DND-41 (cell line): ENCODE data around the gene NEDD4L.

Experiments
- ATAC-seq: fragments of 200-7000 bp; cut with Tn5 transposase; 3 replicates; pipeline ENCODE4 v1.9.1; 2021; ENCODE audit warnings: low read depth; ENCODE audit not compliant: insufficient read depth
- DNase-seq: peaks from one replicate; pipeline ENCODE4 v3.0.0-alpha.2; 2020
- H2AFZ ChIP-seq: 2 replicates; pipeline ENCODE4 v1.6.0; 2012; ENCODE audit warnings: low read depth, low read length
- H3K27ac ChIP-seq: 2 replicates; pipeline ENCODE4 v1.5.1; 2012; ENCODE audit warnings: low read length, inconsistent platforms
- H3K27me3 ChIP-seq: fragments of 200-600 bp; sonication (generic); 2 replicates; pipeline ENCODE4 v1.6.0; 2012; ENCODE audit warnings: low read length, mild to moderate bottlenecking, inconsistent platforms; ENCODE audit not compliant: insufficient read depth, poor library complexity
- H3K36me3 ChIP-seq: 2 replicates; pipeline ENCODE4 v1.5.1; 2012; ENCODE audit warnings: low read length, inconsistent platforms; ENCODE audit not compliant: insufficient read depth
- H3K4me1 ChIP-seq: 2 replicates; pipeline ENCODE4 v1.5.1; 2012; ENCODE audit warnings: mild to moderate bottlenecking, low read length; ENCODE audit not compliant: insufficient read depth
- H3K4me2 ChIP-seq: 2 replicates; pipeline ENCODE4 v1.6.0; 2012; ENCODE audit warnings: mild to moderate bottlenecking, moderate library complexity, low read length, inconsistent platforms; ENCODE audit not compliant: insufficient read depth
- H3K4me3 ChIP-seq, 2 experiments: fragments of 200-600 bp in 1 of 2; shearing (Covaris generic) in 1 of 2; 2 replicates each; pipeline ENCODE4 v1.5.1; 2012 to 2016; ENCODE audit warnings: inconsistent platforms in 2 of 2, low read length in 2 of 2, mild to moderate bottlenecking in 2 of 2, low read depth in 1 of 2, moderate library complexity in 1 of 2
- H3K79me2 ChIP-seq: 2 replicates; pipeline ENCODE4 v1.6.0; 2012; ENCODE audit warnings: low read length, inconsistent platforms; ENCODE audit not compliant: insufficient read depth
- H3K9ac ChIP-seq: 2 replicates; pipeline ENCODE4 v1.6.0; 2012; ENCODE audit warnings: low read depth, mild to moderate bottlenecking, inconsistent platforms, low read length, moderate library complexity
- H3K9me3 ChIP-seq: 2 replicates; pipeline ENCODE4 v1.5.1; 2012; ENCODE audit warnings: low read length, moderate library complexity, mild to moderate bottlenecking, inconsistent platforms; ENCODE audit not compliant: insufficient read depth, severe bottlenecking
- H4K20me1 ChIP-seq: 2 replicates; pipeline ENCODE4 v1.6.0; 2012; ENCODE audit warnings: low read length; ENCODE audit not compliant: insufficient read depth
- EZH2 ChIP-seq: IDR thresholded peaks from 3 replicates; pipeline ENCODE4 v1.6.1; 2012; ENCODE audit warnings: borderline replicate concordance, low read depth, mild to moderate bottlenecking, moderate library complexity, low read length, inconsistent platforms; ENCODE audit not compliant: severe bottlenecking
- TF ChIP-seq, protein P1 (sequence below): IDR thresholded peaks from 2 replicates; pipeline ENCODE4 v1.5.1; 2012; ENCODE audit warnings: borderline replicate concordance, low read length, moderate library complexity, mild to moderate bottlenecking; ENCODE audit not compliant: poor library complexity, severe bottlenecking; ENCODE audit errors: extremely low read depth

Gene NEDD4L

DNA sequence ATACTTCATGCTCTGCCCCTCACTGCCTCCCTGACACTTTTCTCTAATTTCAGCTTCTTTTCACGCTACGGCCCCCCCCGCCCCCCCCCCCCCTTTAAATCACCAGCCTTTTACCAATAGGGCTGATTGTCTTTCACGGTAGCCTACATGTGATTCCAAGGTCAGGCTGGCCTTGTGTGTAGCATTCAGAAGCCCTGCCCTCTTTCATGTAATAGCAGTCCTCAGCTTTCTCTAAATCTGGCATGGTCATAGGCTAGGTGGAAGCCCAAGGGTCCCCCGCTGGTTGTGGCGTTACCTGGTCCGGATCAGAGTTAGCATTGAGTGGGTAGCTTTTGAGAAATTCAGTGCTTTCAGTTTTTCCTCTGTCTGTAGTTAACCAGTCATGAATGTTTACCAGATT is 303.1 kb downstream of the NEDD4L start:
- no peak for ATAC-seq
- no peak overlapping the region for H3K4me3 ChIP-seq
- no peaks in the 10 kb centered on the region for H3K9me3 ChIP-seq

GRCh38 chr18:58348517-58348916 is 304.5 kb downstream of the NEDD4L start:
- DNase-seq (no peak), ATAC-seq (no peak)
- H3K36me3 ChIP-seq, result no peaks in the 10 kb centered on the region
- no peaks in the 10 kb centered on the region for H3K4me1 ChIP-seq
- H3K4me3 ChIP-seq, result no peak overlapping the region
- no peak overlapping the region for H2AFZ ChIP-seq
- H3K27me3 ChIP-seq, result no peaks in the 10 kb centered on the region
- no peaks in the 10 kb centered on the region for H4K20me1 ChIP-seq
- no peak overlapping the region for H3K9ac ChIP-seq
- no peaks in the 10 kb centered on the region for H3K79me2 ChIP-seq
- no peak overlapping the region for H3K4me2 ChIP-seq
- no peak overlapping the region for H3K27ac ChIP-seq
- TF ChIP-seq, protein P1, sequence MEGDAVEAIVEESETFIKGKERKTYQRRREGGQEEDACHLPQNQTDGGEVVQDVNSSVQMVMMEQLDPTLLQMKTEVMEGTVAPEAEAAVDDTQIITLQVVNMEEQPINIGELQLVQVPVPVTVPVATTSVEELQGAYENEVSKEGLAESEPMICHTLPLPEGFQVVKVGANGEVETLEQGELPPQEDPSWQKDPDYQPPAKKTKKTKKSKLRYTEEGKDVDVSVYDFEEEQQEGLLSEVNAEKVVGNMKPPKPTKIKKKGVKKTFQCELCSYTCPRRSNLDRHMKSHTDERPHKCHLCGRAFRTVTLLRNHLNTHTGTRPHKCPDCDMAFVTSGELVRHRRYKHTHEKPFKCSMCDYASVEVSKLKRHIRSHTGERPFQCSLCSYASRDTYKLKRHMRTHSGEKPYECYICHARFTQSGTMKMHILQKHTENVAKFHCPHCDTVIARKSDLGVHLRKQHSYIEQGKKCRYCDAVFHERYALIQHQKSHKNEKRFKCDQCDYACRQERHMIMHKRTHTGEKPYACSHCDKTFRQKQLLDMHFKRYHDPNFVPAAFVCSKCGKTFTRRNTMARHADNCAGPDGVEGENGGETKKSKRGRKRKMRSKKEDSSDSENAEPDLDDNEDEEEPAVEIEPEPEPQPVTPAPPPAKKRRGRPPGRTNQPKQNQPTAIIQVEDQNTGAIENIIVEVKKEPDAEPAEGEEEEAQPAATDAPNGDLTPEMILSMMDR, result no peak
- no peak for TF ChIP-seq EZH2
- no peaks in the 10 kb centered on the region for H3K9me3 ChIP-seq

More for the DNA sequence above, 303.1 kb downstream of the NEDD4L start:
- no peaks in the 10 kb centered on the region for H3K79me2 ChIP-seq
- no peak overlapping the region for H3K9ac ChIP-seq
- no peaks in the 10 kb centered on the region for H4K20me1 ChIP-seq
- no peak for DNase-seq
- H3K4me2 ChIP-seq, result no peak overlapping the region
- H2AFZ ChIP-seq, result no peak overlapping the region
- H3K36me3 ChIP-seq, result no peaks in the 10 kb centered on the region
- TF ChIP-seq, protein P1, result no peak
- TF ChIP-seq EZH2, result no peak
- no peaks in the 10 kb centered on the region for H3K4me1 ChIP-seq
- H3K27me3 ChIP-seq, result no peaks in the 10 kb centered on the region
- no peak overlapping the region for H3K27ac ChIP-seq

DNA sequence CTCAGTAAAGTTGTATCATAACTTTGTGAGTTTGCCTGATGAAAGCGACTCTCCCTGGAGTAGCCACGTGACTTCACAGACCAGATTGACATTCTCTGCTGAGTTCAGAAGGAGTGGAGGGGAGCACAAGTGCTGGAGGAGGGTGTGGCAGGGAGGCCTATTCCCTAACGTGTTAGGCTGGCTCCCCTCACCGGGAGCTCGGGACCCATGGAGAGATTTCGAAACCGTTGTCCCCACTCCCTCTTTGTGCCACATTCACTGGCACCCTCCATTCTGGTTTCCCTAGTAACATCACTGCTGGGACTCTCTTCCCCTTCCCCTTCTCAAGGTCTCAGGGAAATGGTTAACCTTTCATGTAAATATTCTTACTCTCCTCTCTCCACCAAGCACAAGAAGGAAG is 304.9 kb downstream of the NEDD4L start:
- ATAC-seq, result no peak
- Histone ChIP-seq H4K20me1 (no peaks in the 10 kb centered on the region), H3K9me3 (no peaks in the 10 kb centered on the region), H3K27me3 (no peaks in the 10 kb centered on the region), H3K4me1 (no peaks in the 10 kb centered on the region), H3K79me2 (no peaks in the 10 kb centered on the region), H3K4me2 (no peak overlapping the region), H2AFZ (no peak overlapping the region), H3K4me3 (no peak overlapping the region), H3K27ac (no peak overlapping the region), H3K36me3 (no peaks in the 10 kb centered on the region), H3K9ac (no peak overlapping the region)
- DNase-seq, result no peak
- no peak for TF ChIP-seq EZH2
- TF ChIP-seq, protein P1, result no peak

DNA sequence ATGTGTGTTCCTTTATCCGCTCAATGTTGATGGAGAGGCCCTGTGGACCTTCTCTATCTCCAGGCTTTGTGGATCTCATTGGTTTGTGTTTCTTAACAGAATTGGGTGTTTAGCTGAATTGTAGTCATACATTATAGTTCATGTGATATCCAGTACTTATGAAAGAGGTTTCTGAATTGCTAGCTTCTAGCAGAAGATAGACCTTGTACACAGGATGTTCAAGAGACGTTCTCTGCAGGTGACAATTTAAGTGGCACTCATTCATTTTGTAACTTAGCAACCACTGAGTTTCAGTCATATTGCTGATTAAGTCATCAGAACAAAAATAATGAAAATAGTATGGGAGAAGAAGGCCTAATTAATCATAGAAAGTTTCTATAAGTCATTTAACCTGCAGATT is 305.6 kb downstream of the NEDD4L start:
- no peaks in the 10 kb centered on the region for H3K79me2 ChIP-seq
- H3K4me2 ChIP-seq, result no peak overlapping the region
- no peak for ATAC-seq
- no peaks in the 10 kb centered on the region for H3K36me3 ChIP-seq
- no peaks in the 10 kb centered on the region for H3K27me3 ChIP-seq
- H3K9ac ChIP-seq, result no peak overlapping the region
- H3K4me3 ChIP-seq, result no peak overlapping the region
- H2AFZ ChIP-seq, result no peak overlapping the region
- H3K27ac ChIP-seq, result no peak overlapping the region
- H3K4me1 ChIP-seq, result no peaks in the 10 kb centered on the region
- no peaks in the 10 kb centered on the region for H4K20me1 ChIP-seq
- no peak for DNase-seq
- TF ChIP-seq, protein P1, result no peak
- no peak for TF ChIP-seq EZH2
- H3K9me3 ChIP-seq, result no peaks in the 10 kb centered on the region
